ENCODE measurements around the gene SUPT4H1. TPM values are rescaled to one million over a fixed set of nuclear protein-coding genes. Genes with fewer than 3 reads are reported as not detected.

The SUPT4H1 gene
- total RNA-seq, 1 experiment from 2014 or later, result 74.8 TPM

DNA sequence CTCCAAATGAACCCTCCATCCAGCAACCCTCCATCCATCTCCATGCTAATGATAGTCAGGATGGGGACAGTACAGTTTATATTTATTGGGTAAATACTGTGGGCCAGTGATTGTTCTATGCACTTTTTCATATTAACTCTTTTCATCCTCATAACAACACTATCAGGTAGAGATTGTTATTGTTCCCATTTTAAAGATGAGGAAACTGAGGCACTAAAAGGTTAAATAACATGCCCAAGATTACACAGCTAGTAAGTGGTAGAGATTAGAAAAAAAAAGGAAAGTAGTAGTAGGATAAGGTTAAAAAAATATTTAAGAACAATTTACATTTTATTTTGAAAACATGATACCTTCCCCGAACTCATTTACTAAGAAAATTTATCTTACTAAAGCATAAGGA lies 21.9 kb upstream of the SUPT4H1 start:
- CTCF ChIA-PET, result no interaction called here
- no TSS peak for BruUV-seq (replicated peaks)

GRCh38 chr17:58373003-58373402 lies 21.0 kb upstream of the SUPT4H1 start:
- Histone ChIP-seq H3K27me3 (ENCODE audit: insufficient read depth, low read depth) (peaks cover 8% of the 10 kb centered on the region; the same call in 1 of the 2 replicates), H3K36me3 (ENCODE audit: low read depth) (no peaks in the 10 kb centered on the region), H3K9me3 (ENCODE audit: insufficient read depth, low read depth) (no peaks in the 10 kb centered on the region), H3K4me1 (replicated peaks; ENCODE audit: insufficient read depth) (peaks cover 23% of the 10 kb centered on the region), H2AFZ (no peak overlapping the region), H3K4me2 (no peak overlapping the region), H3F3A (ENCODE audit: insufficient read depth, low read depth) (0 out of 2 replicates have a peak, but pooled peaks cover 5% of the 10 kb centered on the region), H3K4me3 (no peak overlapping the region), H3K9me2 (ENCODE audit: insufficient read depth) (no peaks in the 10 kb centered on the region), H3K79me2 (ENCODE audit: low read depth) (no peaks in the 10 kb centered on the region), H4K20me1 (ENCODE audit: insufficient read depth) (no peaks in the 10 kb centered on the region), H3K27ac (no peak overlapping the region)
- intact Hi-C loops (cut with micrococcal nuclease; ENCODE audit: unreplicated experiment), result no loop called here
- POLR2A ChIA-PET (ENCODE audit: unreplicated experiment), result no interaction called here
- no peak for DNase-seq
- no TSS peak for BruUV-seq (replicated peaks)
- TF ChIP-seq EZH2 (IDR thresholded peaks at IDR 0.05; ENCODE audit: low read depth), result no peak
- no peak for TF ChIP-seq CTCF (conservative IDR thresholded peaks at IDR 0.05)
- CTCF ChIA-PET, result no interaction called here

More for the DNA sequence above, 21.9 kb upstream of the SUPT4H1 start:
- H3K36me3 ChIP-seq (ENCODE audit: low read depth), result no peaks in the 10 kb centered on the region
- no peak for DNase-seq
- 0 out of 2 replicates have a peak, but pooled peaks cover 5% of the 10 kb centered on the region for H3F3A ChIP-seq (ENCODE audit: insufficient read depth, low read depth)
- H3K4me3 ChIP-seq, result no peak overlapping the region
- H3K4me1 ChIP-seq (replicated peaks; ENCODE audit: insufficient read depth), result peaks cover 23% of the 10 kb centered on the region
- H4K20me1 ChIP-seq (ENCODE audit: insufficient read depth), result no peaks in the 10 kb centered on the region
- H2AFZ ChIP-seq, result no peak overlapping the region
- no peaks in the 10 kb centered on the region for H3K9me3 ChIP-seq (ENCODE audit: insufficient read depth, low read depth)
- H3K79me2 ChIP-seq (ENCODE audit: low read depth), result no peaks in the 10 kb centered on the region
- no peak overlapping the region for H3K4me2 ChIP-seq
- no peak overlapping the region for H3K27ac ChIP-seq
- intact Hi-C loops (cut with micrococcal nuclease; ENCODE audit: unreplicated experiment), result no loop called here
- POLR2A ChIA-PET (ENCODE audit: unreplicated experiment), result no interaction called here
- H3K9me2 ChIP-seq (ENCODE audit: insufficient read depth), result no peaks in the 10 kb centered on the region
- TF ChIP-seq CTCF (conservative IDR thresholded peaks at IDR 0.05) (no peak), EZH2 (IDR thresholded peaks at IDR 0.05; ENCODE audit: low read depth) (no peak)
- peaks cover 8% of the 10 kb centered on the region; the same call in 1 of the 2 replicates for H3K27me3 ChIP-seq (ENCODE audit: insufficient read depth, low read depth)

- Histone ChIP-seq H4K20me1 (ENCODE audit: insufficient read depth) (no peaks in the 10 kb centered on the region), H3K9me2 (ENCODE audit: insufficient read depth) (no peaks in the 10 kb centered on the region), H3K4me3 (no peak overlapping the region), H3F3A (ENCODE audit: insufficient read depth, low read depth) (no peaks in the 10 kb centered on the region), H3K27ac (no peak overlapping the region), H3K27me3 (ENCODE audit: insufficient read depth, low read depth) (peaks cover 14% of the 10 kb centered on the region; the same call in 1 of the 2 replicates), H3K36me3 (ENCODE audit: low read depth) (no peaks in the 10 kb centered on the region), H3K79me2 (ENCODE audit: low read depth) (no peaks in the 10 kb centered on the region), H3K4me1 (replicated peaks; ENCODE audit: insufficient read depth) (peaks cover 7% of the 10 kb centered on the region), H3K4me2 (no peak overlapping the region), H2AFZ (no peak overlapping the region), H3K9me3 (ENCODE audit: insufficient read depth, low read depth) (no peaks in the 10 kb centered on the region)
- BruUV-seq (replicated peaks), result no TSS peak
- intact Hi-C loops (cut with micrococcal nuclease; ENCODE audit: unreplicated experiment), result no loop called here
- POLR2A ChIA-PET (ENCODE audit: unreplicated experiment), result no interaction called here
- DNase-seq, result no peak
- TF ChIP-seq EZH2 (IDR thresholded peaks at IDR 0.05; ENCODE audit: low read depth), result no peak
- no peak for TF ChIP-seq CTCF (conservative IDR thresholded peaks at IDR 0.05)
- CTCF ChIA-PET, result no interaction called here
These were observed 19.4 kb upstream of the SUPT4H1 start for GRCh38 chr17:58371300-58371950.
